Neural progenitor cell (in vitro differentiated cells): Measurements from ENCODE around the gene ESR2. TPM values are rescaled to one million over a fixed set of nuclear protein-coding genes. Genes with fewer than 3 reads are reported as not detected.

Experiments used
- DNase-seq: peaks from one replicate; pipeline ENCODE4 v3.0.0-alpha.2; 2016; ENCODE audit warnings: low spot score
- H2AFZ ChIP-seq: fragments of 200-600 bp; sonication (generic); replicated peaks from 2 replicates; pipeline ENCODE4 v1.6.1; 2016; ENCODE audit warnings: antibody characterized with exemption
- H3F3A ChIP-seq: fragments of 200-600 bp; sonication (generic); 2 replicates; pipeline ENCODE4 v1.6.1; 2016; ENCODE audit warnings: antibody characterized with exemption, low read depth
- H3K27ac ChIP-seq: fragments of 200-600 bp; sonication (generic); 2 replicates; pipeline ENCODE4 v1.5.1; 2016; ENCODE audit warnings: mild to moderate bottlenecking
- H3K27me3 ChIP-seq: fragments of 200-600 bp; sonication (generic); 2 replicates; pipeline ENCODE4 v1.6.1; 2016; ENCODE audit warnings: mild to moderate bottlenecking, moderate library complexity
- H3K36me3 ChIP-seq: fragments of 200-600 bp; sonication (generic); 2 replicates; pipeline ENCODE4 v1.5.1; 2016
- H3K4me1 ChIP-seq: fragments of 200-600 bp; sonication (generic); 2 replicates; pipeline ENCODE4 v1.6.1; 2016; ENCODE audit warnings: mixed run types
- H3K4me2 ChIP-seq: fragments of 200-600 bp; sonication (generic); 2 replicates; pipeline ENCODE4 v1.6.1; 2016
- H3K4me3 ChIP-seq: fragments of 200-600 bp; sonication (generic); 2 replicates; pipeline ENCODE4 v1.5.1; 2016
- H3K79me2 ChIP-seq: fragments of 200-600 bp; sonication (generic); 2 replicates; pipeline ENCODE4 v1.6.1; 2016; ENCODE audit warnings: low read depth
- H3K9ac ChIP-seq: fragments of 200-600 bp; sonication (generic); 2 replicates; pipeline ENCODE4 v1.6.1; 2016
- H3K9me3 ChIP-seq: fragments of 200-600 bp; sonication (generic); 2 replicates; pipeline ENCODE4 v1.5.1; 2016; ENCODE audit warnings: low read depth
- H4K20me1 ChIP-seq: fragments of 200-600 bp; sonication (generic); 2 replicates; pipeline ENCODE4 v1.6.1; 2016; ENCODE audit warnings: low read depth
- H3K27ac Mint-ChIP-seq: 3 replicates; pipeline ENCODE4 v1.8.0; 2021; ENCODE audit warnings: mixed read lengths
- H3K27me3 Mint-ChIP-seq: 2 replicates; pipeline ENCODE4 v1.8.0; 2022; ENCODE audit warnings: low read depth, mild to moderate bottlenecking, inconsistent platforms, moderate library complexity, mixed read lengths; ENCODE audit not compliant: insufficient read depth
- H3K36me3 Mint-ChIP-seq: 3 replicates; pipeline ENCODE4 v1.8.0; 2021; ENCODE audit warnings: mixed read lengths
- H3K4me1 Mint-ChIP-seq: 3 replicates; pipeline ENCODE4 v1.8.0; 2021; ENCODE audit warnings: mixed read lengths
- H3K4me3 Mint-ChIP-seq: 3 replicates; pipeline ENCODE4 v1.8.0; 2021; ENCODE audit warnings: mild to moderate bottlenecking, moderate library complexity, mixed read lengths
- H3K9me3 Mint-ChIP-seq: 3 replicates; pipeline ENCODE4 v1.8.0; 2020; ENCODE audit warnings: mixed read lengths
- EZH2 ChIP-seq: fragments of 200-600 bp; sonication (generic); IDR thresholded peaks from 2 replicates; pipeline ENCODE4 v1.6.1; 2017; ENCODE audit warnings: antibody characterized with exemption, mild to moderate bottlenecking, moderate library complexity
- EZH2phosphoT487 ChIP-seq: fragments of 200-600 bp; sonication (generic); IDR thresholded peaks from 2 replicates; pipeline ENCODE4 v1.6.1; 2017; ENCODE audit warnings: antibody characterized with exemption
- total RNA-seq: library from RNA; depleted of rRNA; stranded (reverse); fragments of >200 nt; gene quantifications from 2 replicates; pipeline ENCODE4 v1.2.3, GENCODE V29; 2015; ENCODE audit warnings: low replicate concordance
- TF ChIP-seq, protein P1 (sequence below): fragments of 200-600 bp; sonication (generic); IDR thresholded peaks from 2 replicates; pipeline ENCODE4 v1.5.1; 2017; ENCODE audit warnings: antibody characterized with exemption, mild to moderate bottlenecking

The ESR2 gene
- total RNA-seq, 1 donor from 2014 or later = 0.21 TPM

DNA sequence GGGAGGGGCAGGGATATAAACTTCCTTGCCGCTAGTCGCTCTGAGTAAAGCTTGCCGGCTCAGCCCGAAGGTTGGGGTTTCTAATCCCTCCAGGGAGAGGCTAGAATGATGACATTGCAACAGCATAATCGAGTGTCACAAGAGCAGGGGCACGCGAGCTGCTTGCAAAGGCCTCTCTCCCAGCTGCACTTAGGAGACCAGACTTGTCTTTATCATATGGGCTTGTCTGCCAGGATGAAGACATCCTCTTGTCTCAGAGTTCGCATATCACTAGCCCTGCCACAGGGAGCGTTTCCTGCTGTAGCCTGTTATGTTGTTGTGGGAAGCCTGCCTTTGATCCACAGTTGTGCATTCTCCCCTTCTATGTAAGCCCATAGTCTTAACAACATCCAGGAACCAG lies 180.0 kb downstream of the ESR2 start:
- no peak overlapping the region for H3K4me3 ChIP-seq
- no peak for TF ChIP-seq EZH2
- TF ChIP-seq EZH2phosphoT487 = no peak
- TF ChIP-seq, protein P1, sequence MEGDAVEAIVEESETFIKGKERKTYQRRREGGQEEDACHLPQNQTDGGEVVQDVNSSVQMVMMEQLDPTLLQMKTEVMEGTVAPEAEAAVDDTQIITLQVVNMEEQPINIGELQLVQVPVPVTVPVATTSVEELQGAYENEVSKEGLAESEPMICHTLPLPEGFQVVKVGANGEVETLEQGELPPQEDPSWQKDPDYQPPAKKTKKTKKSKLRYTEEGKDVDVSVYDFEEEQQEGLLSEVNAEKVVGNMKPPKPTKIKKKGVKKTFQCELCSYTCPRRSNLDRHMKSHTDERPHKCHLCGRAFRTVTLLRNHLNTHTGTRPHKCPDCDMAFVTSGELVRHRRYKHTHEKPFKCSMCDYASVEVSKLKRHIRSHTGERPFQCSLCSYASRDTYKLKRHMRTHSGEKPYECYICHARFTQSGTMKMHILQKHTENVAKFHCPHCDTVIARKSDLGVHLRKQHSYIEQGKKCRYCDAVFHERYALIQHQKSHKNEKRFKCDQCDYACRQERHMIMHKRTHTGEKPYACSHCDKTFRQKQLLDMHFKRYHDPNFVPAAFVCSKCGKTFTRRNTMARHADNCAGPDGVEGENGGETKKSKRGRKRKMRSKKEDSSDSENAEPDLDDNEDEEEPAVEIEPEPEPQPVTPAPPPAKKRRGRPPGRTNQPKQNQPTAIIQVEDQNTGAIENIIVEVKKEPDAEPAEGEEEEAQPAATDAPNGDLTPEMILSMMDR = no peak
- H3K36me3 ChIP-seq = no peaks in the 10 kb centered on the region
- no peaks in the 10 kb centered on the region for H3F3A ChIP-seq
- DNase-seq = no peak
- H4K20me1 ChIP-seq = no peaks in the 10 kb centered on the region
- H3K9me3 ChIP-seq = no peaks in the 10 kb centered on the region
- H3K27me3 ChIP-seq = no peaks in the 10 kb centered on the region
- H3K27me3 Mint-ChIP-seq = no peaks in the 10 kb centered on the region
- H3K27ac ChIP-seq = no peak overlapping the region
- H3K36me3 Mint-ChIP-seq = peaks cover 6% of the 10 kb centered on the region
- no peak overlapping the region for H3K27ac Mint-ChIP-seq
- no peak overlapping the region for H2AFZ ChIP-seq
- H3K4me2 ChIP-seq = no peak overlapping the region
- H3K4me1 Mint-ChIP-seq = no peaks in the 10 kb centered on the region
- no peaks in the 10 kb centered on the region for H3K4me1 ChIP-seq
- H3K9me3 Mint-ChIP-seq = no peaks in the 10 kb centered on the region
- H3K79me2 ChIP-seq = no peaks in the 10 kb centered on the region
- no peak overlapping the region for H3K9ac ChIP-seq
- no peak overlapping the region for H3K4me3 Mint-ChIP-seq

DNA sequence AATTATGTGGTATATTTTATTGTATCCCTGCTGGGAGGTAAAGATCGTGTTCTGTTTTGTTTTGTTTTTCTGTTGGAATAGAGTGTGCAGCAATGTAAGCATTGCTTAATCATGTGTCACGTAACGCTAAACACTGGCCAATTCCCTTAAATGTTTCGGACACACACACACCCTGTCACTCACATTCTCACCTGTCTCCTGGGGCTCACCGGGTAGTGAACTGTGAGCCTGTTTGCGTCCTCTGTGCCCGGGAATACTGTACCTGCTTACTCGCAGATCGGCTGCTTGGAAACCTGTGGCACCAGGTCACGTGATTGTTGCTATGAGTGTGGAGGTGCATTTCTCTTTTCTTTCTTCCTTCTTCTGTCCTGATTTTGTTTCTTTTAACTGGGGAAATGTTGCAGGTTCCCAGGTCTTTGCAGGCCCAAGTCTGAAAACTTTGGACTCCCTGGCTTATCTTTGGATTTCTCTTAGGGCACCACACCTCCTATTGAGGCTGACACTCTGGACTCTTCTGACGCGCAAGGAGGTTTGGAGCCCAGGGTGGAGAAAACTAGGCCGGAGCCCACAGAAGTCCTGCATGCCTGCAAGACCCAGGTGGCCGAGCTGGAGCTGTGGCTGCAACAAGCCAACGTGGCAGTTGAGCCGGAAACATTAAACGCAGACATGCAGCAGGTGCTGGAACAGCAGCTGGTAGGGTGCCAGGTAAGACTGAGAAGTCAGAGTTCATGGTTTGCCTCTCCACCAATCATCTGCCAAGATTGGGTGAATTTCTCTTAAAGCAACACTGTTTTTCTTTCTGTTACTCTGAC lies 181.1 kb downstream of the ESR2 start:
- H3K4me1 Mint-ChIP-seq = no peaks in the 10 kb centered on the region
- Histone ChIP-seq H3F3A (no peaks in the 10 kb centered on the region), H3K36me3 (no peaks in the 10 kb centered on the region), H3K4me2 (no peak overlapping the region), H4K20me1 (no peaks in the 10 kb centered on the region), H3K27ac (no peak overlapping the region), H3K79me2 (no peaks in the 10 kb centered on the region), H3K9ac (no peak overlapping the region), H3K4me1 (no peaks in the 10 kb centered on the region), H3K4me3 (no peak overlapping the region), H3K27me3 (no peaks in the 10 kb centered on the region), H3K9me3 (no peaks in the 10 kb centered on the region), H2AFZ (no peak overlapping the region)
- H3K36me3 Mint-ChIP-seq = peaks cover 8% of the 10 kb centered on the region
- H3K27me3 Mint-ChIP-seq = no peaks in the 10 kb centered on the region
- DNase-seq = no peak
- H3K9me3 Mint-ChIP-seq = no peaks in the 10 kb centered on the region
- no peak overlapping the region for H3K27ac Mint-ChIP-seq
- TF ChIP-seq, protein P1 = no peak
- TF ChIP-seq EZH2 (no peak), EZH2phosphoT487 (no peak)
- no peak overlapping the region for H3K4me3 Mint-ChIP-seq

DNA sequence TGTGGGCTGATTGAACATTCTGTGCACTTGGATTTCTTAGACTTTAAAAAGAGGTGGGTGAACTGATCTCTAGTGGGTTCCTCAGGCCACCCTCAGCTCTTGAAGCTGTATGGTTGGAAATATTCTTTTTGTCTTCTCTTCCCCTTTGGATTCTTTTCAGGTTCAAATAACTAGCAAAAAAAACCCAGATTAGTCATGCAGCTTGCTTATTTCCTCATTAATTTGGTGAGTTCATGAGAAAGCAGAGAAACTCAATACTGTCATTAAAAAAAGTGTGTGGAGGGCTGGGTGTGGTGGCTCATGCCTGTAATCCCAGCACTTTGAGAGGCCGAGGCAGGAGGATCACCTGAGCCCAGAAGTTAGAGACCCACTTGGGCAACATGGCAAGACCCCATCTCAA lies 183.4 kb downstream of the ESR2 start:
- peaks cover 4% of the 10 kb centered on the region for H3F3A ChIP-seq
- no peaks in the 10 kb centered on the region for H3K27me3 ChIP-seq
- TF ChIP-seq EZH2phosphoT487 = no peak
- TF ChIP-seq, protein P1 = no peak
- TF ChIP-seq EZH2 = no peak
- no peak overlapping the region for H3K27ac Mint-ChIP-seq
- H3K4me1 Mint-ChIP-seq = no peaks in the 10 kb centered on the region
- no peaks in the 10 kb centered on the region for H3K9me3 Mint-ChIP-seq
- H3K9me3 ChIP-seq = no peaks in the 10 kb centered on the region
- no peak overlapping the region for H3K4me2 ChIP-seq
- no peak for DNase-seq
- H3K36me3 Mint-ChIP-seq = peaks cover 9% of the 10 kb centered on the region
- H3K27ac ChIP-seq = no peak overlapping the region
- H2AFZ ChIP-seq = no peak overlapping the region
- H3K4me3 ChIP-seq = no peak overlapping the region
- H3K36me3 ChIP-seq = no peaks in the 10 kb centered on the region
- H3K79me2 ChIP-seq = no peaks in the 10 kb centered on the region
- H3K4me1 ChIP-seq = no peaks in the 10 kb centered on the region
- H3K4me3 Mint-ChIP-seq = no peak overlapping the region
- H4K20me1 ChIP-seq = no peaks in the 10 kb centered on the region
- H3K9ac ChIP-seq = no peak overlapping the region
- H3K27me3 Mint-ChIP-seq = no peaks in the 10 kb centered on the region
